ENCODE results near the gene METRN.

Gene METRN

GRCh38 chr16:724188-725040 lies 9.5 kb downstream of the METRN start:
- TF ChIP-seq, protein P1, sequence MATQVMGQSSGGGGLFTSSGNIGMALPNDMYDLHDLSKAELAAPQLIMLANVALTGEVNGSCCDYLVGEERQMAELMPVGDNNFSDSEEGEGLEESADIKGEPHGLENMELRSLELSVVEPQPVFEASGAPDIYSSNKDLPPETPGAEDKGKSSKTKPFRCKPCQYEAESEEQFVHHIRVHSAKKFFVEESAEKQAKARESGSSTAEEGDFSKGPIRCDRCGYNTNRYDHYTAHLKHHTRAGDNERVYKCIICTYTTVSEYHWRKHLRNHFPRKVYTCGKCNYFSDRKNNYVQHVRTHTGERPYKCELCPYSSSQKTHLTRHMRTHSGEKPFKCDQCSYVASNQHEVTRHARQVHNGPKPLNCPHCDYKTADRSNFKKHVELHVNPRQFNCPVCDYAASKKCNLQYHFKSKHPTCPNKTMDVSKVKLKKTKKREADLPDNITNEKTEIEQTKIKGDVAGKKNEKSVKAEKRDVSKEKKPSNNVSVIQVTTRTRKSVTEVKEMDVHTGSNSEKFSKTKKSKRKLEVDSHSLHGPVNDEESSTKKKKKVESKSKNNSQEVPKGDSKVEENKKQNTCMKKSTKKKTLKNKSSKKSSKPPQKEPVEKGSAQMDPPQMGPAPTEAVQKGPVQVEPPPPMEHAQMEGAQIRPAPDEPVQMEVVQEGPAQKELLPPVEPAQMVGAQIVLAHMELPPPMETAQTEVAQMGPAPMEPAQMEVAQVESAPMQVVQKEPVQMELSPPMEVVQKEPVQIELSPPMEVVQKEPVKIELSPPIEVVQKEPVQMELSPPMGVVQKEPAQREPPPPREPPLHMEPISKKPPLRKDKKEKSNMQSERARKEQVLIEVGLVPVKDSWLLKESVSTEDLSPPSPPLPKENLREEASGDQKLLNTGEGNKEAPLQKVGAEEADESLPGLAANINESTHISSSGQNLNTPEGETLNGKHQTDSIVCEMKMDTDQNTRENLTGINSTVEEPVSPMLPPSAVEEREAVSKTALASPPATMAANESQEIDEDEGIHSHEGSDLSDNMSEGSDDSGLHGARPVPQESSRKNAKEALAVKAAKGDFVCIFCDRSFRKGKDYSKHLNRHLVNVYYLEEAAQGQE (IDR thresholded peaks at IDR 0.05; ENCODE audit: insufficient read depth in 1 of 2, low read depth in 2 of 2, low read length in 2 of 2): no peak
- no peak for TF ChIP-seq FOXP2 (optimal IDR thresholded peaks at IDR 0.05; ENCODE audit: borderline replicate concordance, extremely low read depth, extremely low read length, insufficient read depth)
- no peak for TF ChIP-seq SIN3A (IDR thresholded peaks at IDR 0.05; ENCODE audit: borderline replicate concordance, insufficient read depth, low read length)
- TF ChIP-seq POLR2AphosphoS5 (IDR thresholded peaks at IDR 0.05; ENCODE audit: low read depth, low read length): no peak
- TF ChIP-seq TAF1 (IDR thresholded peaks at IDR 0.05; ENCODE audit: borderline replicate concordance, insufficient read depth, low read length): no peak

GRCh38 chr16:725041-725376 lies 10.1 kb downstream of the METRN start:
- TF ChIP-seq, protein P1 (IDR thresholded peaks at IDR 0.05; ENCODE audit: insufficient read depth in 1 of 2, low read depth in 2 of 2, low read length in 2 of 2): no peak
- TF ChIP-seq SIN3A (IDR thresholded peaks at IDR 0.05; ENCODE audit: borderline replicate concordance, insufficient read depth, low read length) (no peak), FOXP2 (optimal IDR thresholded peaks at IDR 0.05; ENCODE audit: borderline replicate concordance, extremely low read depth, extremely low read length, insufficient read depth) (no peak), TAF1 (IDR thresholded peaks at IDR 0.05; ENCODE audit: borderline replicate concordance, insufficient read depth, low read length) (no peak), POLR2AphosphoS5 (IDR thresholded peaks at IDR 0.05; ENCODE audit: low read depth, low read length) (no peak)

GRCh38 chr16:725463-726187 lies 10.7 kb downstream of the METRN start:
- TF ChIP-seq TAF1 (IDR thresholded peaks at IDR 0.05; ENCODE audit: borderline replicate concordance, insufficient read depth, low read length) (no peak), SIN3A (IDR thresholded peaks at IDR 0.05; ENCODE audit: borderline replicate concordance, insufficient read depth, low read length) (no peak)

DNA sequence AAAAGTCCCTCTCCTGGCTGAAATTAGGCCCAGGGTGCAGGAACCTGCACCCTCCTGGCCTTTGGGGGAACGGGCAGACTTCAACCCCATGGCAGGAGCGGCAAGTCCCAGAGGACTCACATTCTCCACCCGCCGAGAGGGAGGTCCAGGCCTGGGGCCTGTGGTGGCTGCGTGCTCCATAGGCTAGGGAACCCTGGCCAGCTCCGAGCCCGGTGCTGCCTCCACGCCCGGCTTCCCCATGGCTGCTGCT lies 11.2 kb downstream of the METRN start:
- TF ChIP-seq, protein P1 (IDR thresholded peaks at IDR 0.05; ENCODE audit: insufficient read depth in 1 of 2, low read depth in 2 of 2, low read length in 2 of 2): no peak
- TF ChIP-seq FOXP2 (optimal IDR thresholded peaks at IDR 0.05; ENCODE audit: borderline replicate concordance, extremely low read depth, extremely low read length, insufficient read depth) (no peak), SIN3A (IDR thresholded peaks at IDR 0.05; ENCODE audit: borderline replicate concordance, insufficient read depth, low read length) (no peak)

- no peak for TF ChIP-seq POLR2AphosphoS5 (IDR thresholded peaks at IDR 0.05; ENCODE audit: low read depth, low read length)
- TF ChIP-seq, protein P1 (IDR thresholded peaks at IDR 0.05; ENCODE audit: insufficient read depth in 1 of 2, low read depth in 2 of 2, low read length in 2 of 2): no peak
- TF ChIP-seq TAF1 (IDR thresholded peaks at IDR 0.05; ENCODE audit: borderline replicate concordance, insufficient read depth, low read length): no peak
- no peak for TF ChIP-seq SIN3A (IDR thresholded peaks at IDR 0.05; ENCODE audit: borderline replicate concordance, insufficient read depth, low read length)
- no peak for TF ChIP-seq FOXP2 (optimal IDR thresholded peaks at IDR 0.05; ENCODE audit: borderline replicate concordance, extremely low read depth, extremely low read length, insufficient read depth)
These were observed 11.7 kb downstream of the METRN start, which contains the start of the genes CCDC78 and HAGHL for GRCh38 chr16:726438-727290. Gene CCDC78, minus strand, starts transcription at chr16:726443. Its CDS starts 76 bp downstream, at chr16:726367. Gene HAGHL, plus strand, starts transcription at chr16:727106. Its CDS starts 404 bp downstream, at chr16:727510.
